AG08395 (cell line): ENCODE data around the gene OLA1.
"Not testable (repeated sequence)": the region's sequence is repeated elsewhere in the genome, so short reads cannot be mapped to it uniquely, and the experiment has no call there.

ENCODE experiments used
- DNase-seq: peaks from one replicate; pipeline ENCODE4 v3.0.0; 2012; ENCODE audit warnings: mixed read lengths, low spot score

OLA1 gene

DNA sequence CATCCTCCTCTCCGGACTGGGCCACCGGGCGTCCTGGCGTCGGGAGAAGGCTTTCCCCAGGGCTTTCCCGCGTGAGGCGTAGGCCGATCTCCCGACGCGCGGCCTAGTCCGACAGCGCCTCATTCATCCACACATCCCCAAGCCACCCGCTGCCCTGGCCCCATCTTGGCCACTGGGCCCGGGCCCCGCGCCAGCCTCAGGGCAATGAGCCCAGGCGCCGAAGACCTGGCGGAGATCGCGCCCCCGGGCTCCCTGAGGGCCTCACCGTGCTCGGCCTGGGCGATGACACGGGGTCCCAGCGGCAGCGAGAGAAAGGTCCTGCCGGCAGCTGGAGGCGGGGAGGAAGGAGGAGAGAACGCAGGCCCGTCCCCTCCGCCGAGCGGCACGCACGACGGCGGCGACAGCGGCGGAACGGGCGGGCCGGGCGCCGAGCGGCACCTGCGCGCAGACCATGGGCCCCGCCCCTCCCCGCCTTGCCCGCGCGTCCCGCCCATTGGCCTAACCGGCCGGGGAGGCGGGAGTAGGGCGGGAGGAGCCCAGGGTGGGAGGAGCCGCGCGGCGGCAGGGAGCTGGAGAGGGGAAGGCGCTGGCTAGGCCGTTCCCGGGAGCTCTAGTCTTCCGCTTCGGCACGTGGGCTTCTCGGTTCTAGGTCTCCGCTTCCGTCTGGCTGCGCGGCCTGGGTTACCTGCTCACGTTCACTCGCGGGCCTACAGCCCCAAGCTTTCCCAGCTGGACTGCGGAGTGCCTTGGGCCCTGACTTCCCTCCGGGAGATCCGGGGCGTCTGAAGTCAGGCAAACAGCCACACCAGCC is at the start of gene OLA1:
TSS of gene OLA1 (minus strand) at position 346 of the 811 bp plus-strand sequence. CDS start 1,717 bp downstream, outside the sequence.
- peak; percentile 98 for DNase-seq

DNA sequence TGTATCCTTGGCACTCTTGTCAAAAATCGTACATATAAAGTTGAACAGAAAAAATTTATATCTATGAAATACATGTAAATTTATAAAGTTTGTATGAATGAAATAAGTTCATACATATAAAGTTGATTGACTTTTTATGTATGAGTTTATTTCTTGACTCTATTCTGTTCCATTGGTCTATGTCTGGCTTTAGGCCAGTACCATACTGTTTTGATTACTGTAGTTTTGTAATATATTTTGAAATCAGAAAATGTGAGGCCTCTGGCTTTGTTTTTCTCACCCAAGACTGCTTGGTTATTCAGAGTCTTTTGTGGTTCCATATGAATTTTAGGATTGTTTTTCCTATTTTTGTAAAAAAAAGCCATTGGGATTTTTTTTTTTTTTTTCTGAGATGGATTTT is 44.6 kb upstream of the OLA1 start:
- no peak for DNase-seq

DNA sequence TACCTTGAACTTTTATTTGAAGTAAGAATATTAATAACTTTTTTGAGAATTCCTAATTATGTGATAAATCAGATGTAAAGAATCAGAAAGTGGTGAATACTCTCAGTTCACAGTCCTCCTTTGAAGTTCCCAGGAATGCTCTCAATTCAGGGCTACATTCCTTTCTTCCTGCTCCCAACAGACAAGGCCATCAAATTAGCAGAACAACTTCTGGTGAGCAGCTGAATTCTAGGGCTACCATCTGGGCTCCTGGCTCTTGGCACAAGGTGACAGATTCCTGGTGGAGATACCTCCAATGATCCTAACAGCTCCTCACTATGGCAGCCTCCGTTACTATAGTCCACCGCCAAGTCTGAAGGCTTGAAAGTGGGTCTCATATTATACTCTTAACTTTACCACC is 37.8 kb upstream of the OLA1 start:
- no peak for DNase-seq

DNA sequence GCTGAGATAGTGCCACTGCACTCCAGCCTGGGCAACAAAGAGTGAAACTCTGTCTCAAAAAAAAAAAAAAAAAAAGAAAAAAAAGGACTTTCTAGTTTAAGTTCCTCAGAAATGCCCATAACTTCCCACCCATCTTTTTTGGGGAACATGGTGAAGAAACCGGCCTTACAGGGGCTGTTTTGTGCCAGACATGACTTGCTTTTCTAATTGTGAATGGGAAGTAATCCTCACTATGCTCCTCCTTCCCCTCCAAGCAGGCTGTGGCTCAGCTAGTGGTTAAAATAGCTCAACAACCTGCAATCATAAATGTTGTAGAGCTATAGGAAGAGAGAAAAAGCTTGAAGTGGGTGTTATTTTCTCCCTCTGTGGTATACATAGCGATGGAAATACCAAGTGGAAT is 34.1 kb upstream of the OLA1 start:
- DNase-seq = no peak

- DNase-seq = no peak
Measured at GRCh38 chr2:174281736-174282135, 33.4 kb upstream of the OLA1 start.

DNA sequence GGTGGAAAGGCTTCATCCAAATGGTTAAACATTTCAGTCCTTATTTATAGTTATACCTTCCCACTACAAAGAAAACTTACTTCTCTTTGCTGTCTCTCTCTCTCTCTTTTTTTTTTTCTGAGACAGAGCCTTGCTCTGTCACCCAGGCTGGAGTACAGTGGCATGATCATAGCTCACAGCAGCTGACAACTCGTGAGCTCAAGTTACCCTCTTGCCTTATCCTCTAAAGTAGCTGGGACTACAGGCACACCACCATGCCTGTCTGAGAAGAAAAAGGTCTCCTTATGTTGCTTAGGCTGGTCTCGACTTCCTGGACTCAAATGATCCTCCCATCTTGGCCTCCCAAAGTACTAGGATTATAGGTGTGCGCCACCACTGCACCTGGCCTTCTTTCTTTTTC is 32.3 kb upstream of the OLA1 start:
- no peak for DNase-seq

DNA sequence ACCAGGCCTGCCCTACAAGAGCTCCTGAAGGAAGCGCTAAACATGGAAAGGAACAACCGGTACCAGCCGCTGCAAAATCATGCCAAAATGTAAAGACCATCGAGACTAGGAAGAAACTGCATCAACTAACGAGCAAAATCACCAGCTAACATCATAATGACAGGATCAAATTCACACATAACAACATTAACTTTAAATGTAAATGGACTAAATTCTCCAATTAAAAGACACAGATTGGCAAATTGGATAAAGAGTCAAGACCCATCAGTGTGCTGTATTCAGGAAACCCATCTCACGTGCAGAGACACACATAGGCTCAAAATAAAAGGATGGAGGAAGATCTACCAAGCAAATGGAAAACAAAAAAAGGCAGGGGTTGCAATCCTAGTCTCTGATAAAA is 21.9 kb upstream of the OLA1 start:
- DNase-seq = not testable (repeated sequence)

GRCh38 chr2:174266288-174266687 is 18.0 kb upstream of the OLA1 start:
- no peak for DNase-seq

DNA sequence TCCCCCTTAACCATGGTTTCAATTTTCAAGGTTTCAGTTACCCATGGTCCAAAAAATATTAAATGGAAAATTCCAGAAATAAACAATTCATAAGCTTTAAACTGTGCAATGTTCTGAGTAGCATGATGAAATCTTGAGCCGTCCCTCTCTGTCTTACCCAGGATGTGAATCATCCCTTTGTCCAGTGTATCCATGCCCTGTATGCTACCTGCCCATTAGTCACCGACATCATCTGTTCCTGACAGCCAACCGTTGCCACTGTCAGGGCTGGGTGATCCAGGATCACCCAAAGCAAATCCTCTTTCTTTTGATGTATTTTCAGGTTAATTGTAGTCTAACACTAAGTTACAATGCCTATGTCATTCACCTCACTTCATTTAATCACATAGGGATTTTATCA is 15.7 kb upstream of the OLA1 start:
- DNase-seq = peak; percentile 10

- DNase-seq = peak; percentile 35
Measured at GRCh38 chr2:174259981-174260380, 11.6 kb upstream of the OLA1 start.

- no peak for DNase-seq
Measured at GRCh38 chr2:174254267-174254666, 5.9 kb upstream of the OLA1 start.

DNA sequence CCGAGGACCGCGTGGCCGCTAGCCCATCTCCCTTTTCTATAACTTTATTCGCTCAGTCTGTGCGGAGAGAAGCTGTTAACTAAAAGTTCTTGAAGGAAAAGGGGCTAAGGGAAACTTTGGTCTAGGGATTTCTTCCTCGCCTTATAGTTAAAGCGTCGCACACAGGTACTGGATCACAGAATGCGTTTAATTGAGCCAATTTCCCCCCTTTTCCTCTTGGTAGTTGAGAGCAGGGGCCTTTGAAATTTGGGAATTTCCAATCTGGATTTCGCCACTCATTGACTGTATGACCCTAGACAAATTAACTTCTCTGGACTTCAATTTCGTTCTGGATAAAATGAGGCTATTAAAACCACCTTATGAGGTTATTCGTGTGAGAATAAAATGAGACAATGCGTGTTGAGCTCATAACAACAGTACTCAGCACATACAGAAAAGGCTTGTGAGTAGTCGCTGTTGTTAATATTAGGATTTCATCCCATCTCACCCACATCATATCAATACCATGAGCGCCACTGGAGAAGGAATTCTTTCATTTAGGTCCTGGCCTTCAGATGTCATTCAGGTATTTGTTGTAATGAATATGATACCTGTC is 763 bp upstream of the OLA1 start:
- no peak for DNase-seq

GRCh38 chr2:174247474-174248186 is 702 bp downstream of the OLA1 start:
- DNase-seq = no peak

- no peak for DNase-seq
Measured at GRCh38 chr2:174246944-174247381, 1.4 kb downstream of the OLA1 start.

GRCh38 chr2:174245628-174246027 is 2.7 kb downstream of the OLA1 start:
- not testable (repeated sequence) for DNase-seq

GRCh38 chr2:174245065-174245464 is 3.3 kb downstream of the OLA1 start:
- DNase-seq = no peak

DNA sequence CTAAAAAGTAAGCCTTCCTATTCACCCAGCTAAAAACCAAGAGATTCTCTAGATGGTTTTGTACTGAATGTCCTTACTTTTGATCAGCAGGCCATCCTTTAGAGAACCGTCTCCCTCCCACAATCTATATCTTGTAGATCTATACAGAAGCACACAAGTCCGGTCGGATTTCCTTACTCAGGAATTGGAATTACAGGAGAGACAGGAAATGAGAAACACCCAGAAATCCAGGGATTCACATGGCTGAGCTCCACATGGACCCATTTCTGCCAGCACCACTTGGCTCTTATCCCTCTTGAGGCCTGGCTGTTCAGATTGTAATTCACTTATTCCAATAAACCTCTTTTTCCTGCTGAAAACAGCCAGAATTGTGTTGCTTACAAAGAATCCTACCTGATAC is 4.5 kb downstream of the OLA1 start:
- no peak for DNase-seq

DNA sequence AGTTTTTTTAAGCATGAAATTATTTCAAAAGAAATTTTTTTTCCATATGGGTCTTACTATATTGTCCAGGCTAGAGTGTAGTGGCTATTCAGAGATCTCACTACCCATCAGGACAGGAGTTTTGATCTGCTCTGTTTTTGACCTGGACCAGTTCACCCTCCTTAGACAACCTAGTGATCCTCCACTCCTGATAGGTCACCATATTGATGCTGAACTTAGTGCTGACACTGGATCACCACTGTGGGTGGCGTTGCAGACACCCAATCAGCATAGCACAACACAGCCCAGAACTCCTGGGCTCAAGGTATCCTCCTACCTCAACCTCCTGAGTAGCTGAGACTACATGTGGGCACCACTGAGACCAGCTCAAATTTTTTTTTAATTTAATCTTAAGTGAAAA is 8.2 kb downstream of the OLA1 start:
- no peak for DNase-seq

- DNase-seq = no peak
Measured at GRCh38 chr2:174236429-174236828, 11.9 kb downstream of the OLA1 start.

- peak; percentile 24 for DNase-seq
Measured at GRCh38 chr2:174235680-174236079, 12.7 kb downstream of the OLA1 start.

GRCh38 chr2:174233771-174234275 is 14.5 kb downstream of the OLA1 start:
- no peak for DNase-seq

GRCh38 chr2:174227748-174228147 is 20.6 kb downstream of the OLA1 start:
- no peak for DNase-seq
